GM23248 (cell line): ENCODE data around the gene FSTL4. TPM values are rescaled to one million over a fixed set of nuclear protein-coding genes. Genes with fewer than 3 reads are reported as not detected.

Source experiments
- DNase-seq: peaks from one replicate; pipeline ENCODE4 v3.0.0-alpha.2; 2015
- H2AFZ ChIP-seq: fragments of 200-600 bp; sonication (generic); 2 replicates; pipeline ENCODE4 v1.6.1; 2016; ENCODE audit warnings: antibody characterized with exemption
- H3F3A ChIP-seq: fragments of 200-600 bp; sonication (generic); 2 replicates; pipeline ENCODE4 v1.6.1; 2016; ENCODE audit warnings: mild to moderate bottlenecking, antibody characterized with exemption, mixed run types; ENCODE audit not compliant: insufficient read depth
- H3K27ac ChIP-seq: fragments of 200-600 bp; sonication (generic); 2 replicates; pipeline ENCODE4 v1.5.1; 2016; ENCODE audit warnings: mild to moderate bottlenecking
- H3K27me3 ChIP-seq: fragments of 200-600 bp; sonication (generic); replicated peaks from 2 replicates; pipeline ENCODE4 v1.6.1; 2016; ENCODE audit warnings: mild to moderate bottlenecking; ENCODE audit not compliant: insufficient read depth
- H3K36me3 ChIP-seq: fragments of 200-600 bp; sonication (generic); 2 replicates; pipeline ENCODE4 v1.6.1; 2016; ENCODE audit warnings: low read depth, mild to moderate bottlenecking
- H3K4me1 ChIP-seq: fragments of 200-600 bp; sonication (generic); 2 replicates; pipeline ENCODE4 v1.6.1; 2016; ENCODE audit warnings: mild to moderate bottlenecking; ENCODE audit not compliant: insufficient read depth
- H3K4me2 ChIP-seq: fragments of 200-600 bp; sonication (generic); one replicate; pipeline ENCODE4 v1.6.1; 2016; ENCODE audit warnings: mild to moderate bottlenecking; ENCODE audit not compliant: unreplicated experiment
- H3K4me3 ChIP-seq: fragments of 200-600 bp; sonication (generic); 2 replicates; pipeline ENCODE4 v1.5.1; 2016; ENCODE audit warnings: mild to moderate bottlenecking
- H3K79me2 ChIP-seq: fragments of 200-600 bp; sonication (generic); 2 replicates; pipeline ENCODE4 v1.6.1; 2016; ENCODE audit warnings: mild to moderate bottlenecking; ENCODE audit not compliant: insufficient read depth
- H3K9ac ChIP-seq: fragments of 200-600 bp; sonication (generic); 2 replicates; pipeline ENCODE4 v1.6.1; 2016; ENCODE audit warnings: mild to moderate bottlenecking
- H3K9me2 ChIP-seq: fragments of 200-600 bp; sonication (generic); 2 replicates; pipeline ENCODE4 v1.6.1; 2016; ENCODE audit warnings: mixed run types, mild to moderate bottlenecking, moderate library complexity; ENCODE audit not compliant: insufficient read depth
- H3K9me3 ChIP-seq: fragments of 200-600 bp; sonication (generic); one replicate; pipeline ENCODE4 v1.6.1; 2017; ENCODE audit warnings: low read depth
- H4K20me1 ChIP-seq: fragments of 200-600 bp; sonication (generic); 2 replicates; pipeline ENCODE4 v1.6.0; 2016; ENCODE audit not compliant: insufficient read depth
- EZH2 ChIP-seq: fragments of 200-600 bp; sonication (generic); IDR thresholded peaks from 2 replicates; pipeline ENCODE4 v1.6.1; 2018; ENCODE audit warnings: antibody characterized with exemption, mild to moderate bottlenecking; ENCODE audit not compliant: insufficient read depth, poor library complexity, severe bottlenecking
- EZH2phosphoT487 ChIP-seq: fragments of 200-600 bp; sonication (generic); IDR thresholded peaks from 2 replicates; pipeline ENCODE4 v1.6.1; 2018; ENCODE audit warnings: antibody characterized with exemption, moderate library complexity, mild to moderate bottlenecking, low read depth; ENCODE audit not compliant: insufficient read depth
- WGBS, 2 experiments: methylation state at CpG; one replicate each; pipeline ENCODE4 v1.1.6; 2015 to 2017; ENCODE audit warnings: low lambda C conversion rate in 2 of 2, low coverage in 1 of 2; ENCODE audit errors: missing lambda C conversion rate in 2 of 2; 5-methylcytosine and 5-hydroxymethylcytosine counted together
- in situ Hi-C: fragments of 300-500 bp; cut with MboI; formaldehyde crosslinking; loops from 2 replicates; pipeline ENCODE4 v1.15.0; 2020
- polyA plus RNA-seq: library from polyadenylated mRNA; unstranded; fragments of >200 nt; fragmentation: Nextera tagmentation; extraction: Ambion mirVana; gene quantifications from 2 replicates; pipeline ENCODE4 v1.2.1, GENCODE V29; 2016
- total RNA-seq: library from RNA; depleted of rRNA; stranded (reverse); fragments of >200 nt; shearing (Covaris generic); gene quantifications from 2 replicates; pipeline ENCODE4 v1.2.3, GENCODE V29; 2014

Gene FSTL4
- total and polyA plus RNA-seq, 2 experiments from 2014 or later: not detected

DNA sequence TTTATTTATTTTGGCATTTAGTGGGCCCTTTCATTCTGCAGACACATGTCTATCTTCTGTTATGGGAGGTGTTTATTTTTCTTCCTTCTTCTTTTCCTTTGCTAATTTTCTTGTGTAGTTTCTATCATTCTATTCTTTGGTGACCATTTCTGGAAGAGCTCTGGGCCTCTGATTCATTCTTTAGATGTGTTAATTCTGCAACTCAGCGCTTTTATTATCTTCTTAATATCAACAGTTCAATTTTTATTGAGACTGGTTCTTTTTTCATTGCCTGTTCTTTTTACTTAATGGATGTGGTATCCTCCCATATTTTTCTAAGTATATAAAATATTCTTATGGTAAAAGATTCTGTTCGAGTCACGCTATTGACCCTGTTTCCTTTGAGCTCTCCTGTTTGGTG lies 448.5 kb downstream of the FSTL4 start:
- no peaks in the 10 kb centered on the region for H3K36me3 ChIP-seq
- H3K9ac ChIP-seq: no peak overlapping the region
- H3K27ac ChIP-seq: no peak overlapping the region
- H3K4me2 ChIP-seq: no peak overlapping the region
- H3K9me3 ChIP-seq: no peaks in the 10 kb centered on the region
- in situ Hi-C loops: no loop called here
- no peak overlapping the region for H2AFZ ChIP-seq
- no peaks in the 10 kb centered on the region for H3K4me1 ChIP-seq
- no peak for DNase-seq
- H4K20me1 ChIP-seq: no peaks in the 10 kb centered on the region
- no peaks in the 10 kb centered on the region for H3K9me2 ChIP-seq
- no peak overlapping the region for H3K4me3 ChIP-seq
- no peaks in the 10 kb centered on the region for H3K79me2 ChIP-seq
- no peaks in the 10 kb centered on the region for H3K27me3 ChIP-seq
- WGBS, 2 experiments: 60 to 63% methylated on average over 3 of the region's 3 CpGs
- H3F3A ChIP-seq: no peaks in the 10 kb centered on the region
- no peak for TF ChIP-seq EZH2

DNA sequence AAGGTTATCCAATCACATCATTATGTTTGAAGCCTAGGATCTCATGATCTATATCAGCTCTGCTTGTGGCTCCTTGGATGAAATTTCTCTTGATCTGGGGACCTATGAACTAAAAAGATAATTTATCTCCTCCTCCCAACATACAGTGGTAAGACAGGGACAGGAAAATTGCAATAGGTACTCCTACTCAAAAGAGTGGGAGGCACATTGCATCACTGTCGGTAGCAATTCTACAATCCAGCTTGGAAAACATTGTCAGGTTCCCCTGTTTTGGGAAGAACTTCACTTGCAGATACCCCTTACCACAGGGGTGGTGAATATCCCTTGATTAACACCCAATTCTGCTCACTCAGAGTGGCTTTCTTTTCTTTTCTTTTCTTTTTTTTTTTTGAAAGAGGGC lies 452.8 kb downstream of the FSTL4 start:
- Histone ChIP-seq H3F3A (no peaks in the 10 kb centered on the region), H3K9me3 (no peaks in the 10 kb centered on the region), H3K27ac (no peak overlapping the region), H3K27me3 (peaks cover 9% of the 10 kb centered on the region), H3K4me3 (no peak overlapping the region), H3K9ac (no peak overlapping the region), H3K4me2 (no peak overlapping the region), H2AFZ (no peak overlapping the region), H4K20me1 (no peaks in the 10 kb centered on the region), H3K79me2 (no peaks in the 10 kb centered on the region), H3K36me3 (no peaks in the 10 kb centered on the region), H3K9me2 (no peaks in the 10 kb centered on the region), H3K4me1 (no peaks in the 10 kb centered on the region)
- no peak for DNase-seq
- in situ Hi-C loops: no loop called here
- no peak for TF ChIP-seq EZH2phosphoT487
- TF ChIP-seq EZH2: no peak
- WGBS, 2 experiments: 64 to 69% methylated on average over 1 of the region's 1 CpG

DNA sequence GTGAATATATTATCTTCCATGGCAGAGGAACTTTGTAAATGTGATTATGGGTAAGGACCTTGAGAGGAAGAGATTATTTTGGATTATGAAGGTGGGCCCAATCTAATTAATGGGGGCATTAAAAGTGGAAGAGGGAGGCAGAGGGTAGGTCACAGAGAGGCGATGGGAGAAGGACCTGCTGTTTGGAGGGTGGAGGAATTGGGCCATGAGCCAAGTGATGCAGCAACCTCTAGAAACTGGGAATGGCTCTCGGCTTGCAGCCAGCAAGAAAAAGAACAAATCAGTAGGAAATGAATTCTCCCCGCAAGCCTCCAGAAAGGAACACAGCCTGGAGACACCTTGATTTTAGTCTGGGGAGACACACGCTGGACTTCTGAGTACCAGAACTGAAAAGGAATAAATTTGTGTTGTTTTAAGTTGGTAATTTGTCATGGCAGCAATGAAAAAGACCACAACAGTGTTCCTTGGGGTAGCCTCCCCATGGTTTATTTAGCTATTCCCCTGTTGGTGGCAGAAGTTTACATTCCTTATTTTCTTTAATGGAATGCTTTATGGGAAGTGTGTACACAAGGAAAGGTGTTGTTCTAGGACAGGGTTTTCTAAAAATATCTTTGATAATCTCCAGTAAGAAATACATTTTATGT lies 456.9 kb downstream of the FSTL4 start:
- TF ChIP-seq EZH2phosphoT487: no peak
- TF ChIP-seq EZH2: no peak

DNA sequence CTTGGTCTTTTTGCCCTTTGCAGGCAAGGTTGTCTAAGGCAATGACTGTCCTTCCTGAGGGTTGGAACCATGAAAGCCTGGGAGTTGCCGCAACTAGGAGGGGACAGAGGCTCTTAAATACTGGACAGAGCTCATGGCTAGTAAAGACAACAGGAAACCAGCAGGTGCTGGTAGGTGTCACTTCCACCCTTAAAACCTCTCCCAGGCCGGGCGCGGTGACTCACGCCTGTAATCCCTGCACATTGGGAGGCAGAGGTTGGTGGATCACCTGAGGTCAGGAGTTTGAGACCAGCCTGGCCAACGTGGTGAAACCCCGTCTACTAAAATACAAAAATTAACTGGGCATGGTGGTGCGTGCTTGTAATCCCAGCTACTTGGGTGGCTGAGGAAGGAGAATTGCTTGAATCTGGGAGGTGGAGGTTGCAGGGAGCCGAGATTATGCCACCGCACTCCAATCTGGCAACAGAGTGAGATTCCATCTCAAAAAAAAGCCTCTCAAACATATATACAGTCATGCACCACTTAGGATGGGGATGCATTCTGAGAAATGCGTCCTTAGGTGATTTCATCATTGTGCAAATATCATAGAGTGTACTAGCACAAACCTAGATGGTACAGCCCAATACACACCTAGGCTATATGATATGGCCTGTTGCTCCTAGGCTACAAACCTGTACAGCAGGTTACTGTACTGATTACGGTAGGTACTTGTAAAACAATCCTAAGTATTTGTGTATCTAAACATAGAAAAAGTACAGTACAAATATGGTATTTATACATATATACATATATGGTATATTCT lies 457.9 kb downstream of the FSTL4 start:
- Histone ChIP-seq H3K27ac (no peak overlapping the region), H3K9ac (no peak overlapping the region), H3K36me3 (no peaks in the 10 kb centered on the region), H3K9me2 (no peaks in the 10 kb centered on the region), H4K20me1 (no peaks in the 10 kb centered on the region), H3K4me1 (no peaks in the 10 kb centered on the region), H3K9me3 (no peaks in the 10 kb centered on the region), H3K4me3 (no peak overlapping the region), H2AFZ (no peak overlapping the region), H3K27me3 (peaks cover 9% of the 10 kb centered on the region), H3F3A (no peaks in the 10 kb centered on the region), H3K79me2 (no peaks in the 10 kb centered on the region), H3K4me2 (no peak overlapping the region)
- DNase-seq: no peak
- TF ChIP-seq EZH2 (no peak), EZH2phosphoT487 (no peak)
- WGBS, 2 experiments: 62 to 64% methylated on average over 12 of the region's 12 CpGs
- in situ Hi-C loops: no loop called here

More for the DNA sequence above, 456.9 kb downstream of the FSTL4 start:
- Histone ChIP-seq H3K9ac (no peak overlapping the region), H3K27ac (no peak overlapping the region), H3F3A (no peaks in the 10 kb centered on the region), H3K9me2 (no peaks in the 10 kb centered on the region), H2AFZ (no peak overlapping the region), H3K4me2 (no peak overlapping the region), H3K9me3 (no peaks in the 10 kb centered on the region), H3K27me3 (peaks cover 9% of the 10 kb centered on the region), H3K4me3 (no peak overlapping the region), H3K36me3 (no peaks in the 10 kb centered on the region), H3K4me1 (no peaks in the 10 kb centered on the region), H4K20me1 (no peaks in the 10 kb centered on the region), H3K79me2 (no peaks in the 10 kb centered on the region)
- in situ Hi-C loops: no loop called here
- no peak for DNase-seq
- WGBS, 2 experiments: 36 to 37% methylated on average over 4 of the region's 4 CpGs
